SH-SY5Y (cell line): Measurements from ENCODE around the gene ODF2.

Experiments
- GATA2 ChIP-seq: IDR thresholded peaks from 2 replicates; pipeline ENCODE4 v1.6.1; 2011; ENCODE audit warnings: mild to moderate bottlenecking, low read depth, low read length
- GATA3 ChIP-seq: IDR thresholded peaks from 2 replicates; pipeline ENCODE4 v1.6.1; 2011; ENCODE audit warnings: low read depth, mild to moderate bottlenecking, low read length, moderate library complexity

DNA sequence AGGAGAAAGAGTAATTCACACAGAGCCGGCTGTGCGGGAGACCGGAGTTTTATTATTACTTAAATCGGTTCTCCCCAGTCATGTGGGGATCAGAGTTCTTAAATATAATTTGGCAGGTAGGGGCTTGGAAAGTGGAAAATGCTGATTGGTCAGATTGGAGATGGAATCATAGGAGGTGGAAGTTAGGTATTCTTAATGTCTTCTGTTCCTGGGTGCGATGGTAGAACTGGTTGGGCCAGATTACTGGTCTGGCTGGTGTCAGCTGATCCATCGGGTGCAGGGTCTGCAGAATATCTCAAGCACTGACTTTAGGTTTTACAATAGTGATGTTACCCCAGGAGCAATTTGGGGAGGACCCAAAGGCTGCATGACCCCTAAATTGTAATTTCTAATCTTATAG, 39.8 kb upstream of the ODF2 start:
- TF ChIP-seq GATA2 (no peak), GATA3 (no peak)
